ENCODE data around the gene MROH7.

DNA sequence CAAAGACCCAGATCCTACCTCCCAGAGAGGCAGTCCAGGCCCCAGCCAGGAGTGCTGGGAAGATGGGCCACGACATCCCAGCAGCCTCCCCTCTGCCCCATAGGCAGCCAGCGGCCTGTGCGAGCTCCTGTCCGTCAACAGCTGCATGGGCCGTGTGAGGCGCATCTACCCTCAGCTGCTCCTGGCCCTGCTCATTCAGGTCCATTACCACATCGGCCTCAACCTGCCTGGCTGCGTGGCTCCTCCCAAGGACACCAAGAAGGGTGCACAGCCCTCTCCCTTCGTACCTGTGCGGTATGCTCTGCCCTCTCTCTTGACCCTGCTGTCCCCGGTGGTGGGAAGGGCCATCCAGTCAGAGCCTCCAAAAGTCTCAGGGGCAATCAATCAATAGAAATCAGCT lies 44.6 kb downstream of the MROH7 start:
- TF ChIP-seq ZFP62 (CRISPR knock-in tag; IDR thresholded peaks at IDR 0.05) (no peak), BRF2 (CRISPR knock-in tag; IDR thresholded peaks at IDR 0.05) (no peak), ZNF274 (CRISPR knock-in tag; IDR thresholded peaks at IDR 0.05) (no peak), FOXO1 (CRISPR knock-in tag; IDR thresholded peaks at IDR 0.05) (no peak), RCOR2 (CRISPR knock-in tag; IDR thresholded peaks at IDR 0.05) (no peak), CBX5 (CRISPR knock-in tag; IDR thresholded peaks at IDR 0.05; ENCODE audit: borderline replicate concordance) (no peak)

All from HepG2 (cell line).